ENCODE results near the gene SUGP2. TPM values are rescaled to one million over a fixed set of nuclear protein-coding genes. Genes with fewer than 3 reads are reported as not detected.

The SUGP2 gene
- total RNA-seq, 4 donors from 2014 or later, result 32.1 to 58.7 (median 38.7) TPM

GRCh38 chr19:19004144-19004543 is 29.2 kb downstream of the SUGP2 start:
- Histone ChIP-seq H3K4me1 (no peaks in the 10 kb centered on the region), H3K27ac (no peak overlapping the region), H3K4me3 (no peak overlapping the region), H3K36me3 (peaks cover 91% of the 10 kb centered on the region), H3K27me3 (no peaks in the 10 kb centered on the region), H3K9me3 (no peaks in the 10 kb centered on the region)
- TF ChIP-seq POLR2AphosphoS5 (IDR thresholded peaks at IDR 0.05) (no peak), POLR2A (IDR thresholded peaks at IDR 0.05) (no peak), CTCF (IDR thresholded peaks at IDR 0.05) (no peak), EP300 (IDR thresholded peaks at IDR 0.05) (no peak)
- DNase-seq (ENCODE audit: low spot score in 2 of 2), result no peak
- 95% methylated on average over 18 of the region's 18 CpGs for WGBS

GRCh38 chr19:18999896-19000620 is 33.3 kb downstream of the SUGP2 start:
- Histone ChIP-seq H3K4me3 (no peak overlapping the region), H3K27ac (no peak overlapping the region), H3K36me3 (peaks cover 66% of the 10 kb centered on the region), H3K4me1 (no peaks in the 10 kb centered on the region), H3K27me3 (no peaks in the 10 kb centered on the region), H3K9me3 (no peaks in the 10 kb centered on the region)
- WGBS, result 85% methylated on average over 11 of the region's 11 CpGs
- no peak for TF ChIP-seq CTCF (IDR thresholded peaks at IDR 0.05)
- no peak for TF ChIP-seq POLR2A (IDR thresholded peaks at IDR 0.05)
- TF ChIP-seq POLR2AphosphoS5 (IDR thresholded peaks at IDR 0.05), result no peak
- no peak for TF ChIP-seq EP300 (IDR thresholded peaks at IDR 0.05)
- no peak for DNase-seq (ENCODE audit: low spot score in 2 of 2)

- Histone ChIP-seq H3K36me3 (peaks cover 66% of the 10 kb centered on the region), H3K27ac (no peak overlapping the region), H3K27me3 (no peaks in the 10 kb centered on the region), H3K4me1 (no peaks in the 10 kb centered on the region), H3K4me3 (no peak overlapping the region), H3K9me3 (no peaks in the 10 kb centered on the region)
- TF ChIP-seq POLR2A (IDR thresholded peaks at IDR 0.05) (no peak), POLR2AphosphoS5 (IDR thresholded peaks at IDR 0.05) (no peak), EP300 (IDR thresholded peaks at IDR 0.05) (no peak), CTCF (IDR thresholded peaks at IDR 0.05) (no peak)
- DNase-seq (ENCODE audit: low spot score in 2 of 2), result no peak
- WGBS, result 43% methylated on average over 13 of the region's 14 CpGs
These were observed 34.1 kb downstream of the SUGP2 start for GRCh38 chr19:18999016-18999758.

- peaks cover 66% of the 10 kb centered on the region for H3K36me3 ChIP-seq
- H3K9me3 ChIP-seq, result no peaks in the 10 kb centered on the region
- DNase-seq (ENCODE audit: low spot score in 2 of 2), result no peak
- no peaks in the 10 kb centered on the region for H3K27me3 ChIP-seq
- H3K4me1 ChIP-seq, result no peaks in the 10 kb centered on the region
- TF ChIP-seq POLR2AphosphoS5 (IDR thresholded peaks at IDR 0.05) (no peak), POLR2A (IDR thresholded peaks at IDR 0.05) (no peak), CTCF (IDR thresholded peaks at IDR 0.05) (no peak), EP300 (IDR thresholded peaks at IDR 0.05) (no peak)
- H3K27ac ChIP-seq, result no peak overlapping the region
- WGBS, result 87% methylated on average over 8 of the region's 8 CpGs
- no peak overlapping the region for H3K4me3 ChIP-seq
These were observed 35.0 kb downstream of the SUGP2 start for GRCh38 chr19:18998276-18998675.

GRCh38 chr19:18996796-18997394 is 36.4 kb downstream of the SUGP2 start:
- TF ChIP-seq POLR2A (IDR thresholded peaks at IDR 0.05) (no peak), CTCF (IDR thresholded peaks at IDR 0.05) (no peak), EP300 (IDR thresholded peaks at IDR 0.05) (no peak), POLR2AphosphoS5 (IDR thresholded peaks at IDR 0.05) (no peak)
- no peaks in the 10 kb centered on the region for H3K9me3 ChIP-seq
- 90% methylated on average over 6 of the region's 6 CpGs for whole genome bisulfite sequencing
- H3K4me1 ChIP-seq, result no peaks in the 10 kb centered on the region
- H3K27ac ChIP-seq, result no peak overlapping the region
- peaks cover 70% of the 10 kb centered on the region for H3K36me3 ChIP-seq
- no peaks in the 10 kb centered on the region for H3K27me3 ChIP-seq
- H3K4me3 ChIP-seq, result no peak overlapping the region
- no peak for DNase-seq (ENCODE audit: low spot score in 2 of 2)
